OCI-LY7 (cell line): ENCODE measurements around the gene FOXL3. TPM values are rescaled to one million over a fixed set of nuclear protein-coding genes. Genes with fewer than 3 reads are reported as not detected.

Experiments used
- BruUV-seq: library from RNA; stranded (reverse); fragments of 400-500 nt; replicated peaks from 2 replicates; lab custom pipeline; 2021; lab: Mats Ljungman, UMichigan
- CTCF ChIA-PET: fragments of 300-600 bp; sonication (Branson Sonifier 250); formaldehyde crosslinking; loops from one replicate; lab custom pipeline; 2022; ENCODE audit warnings: antibody characterized with exemption; ENCODE audit not compliant: unreplicated experiment; lab: Charles Lee
- POLR2A ChIA-PET: fragments of 300-600 bp; sonication (Branson Sonifier 250); formaldehyde crosslinking; loops from one replicate; lab custom pipeline; 2022; ENCODE audit warnings: antibody characterized with exemption; lab: Charles Lee
- DNase-seq: peaks from one replicate; pipeline ENCODE4 v3.0.0-alpha.2; 2015; ENCODE audit warnings: low spot score
- H2AFZ ChIP-seq: fragments of 200-600 bp; sonication (generic), shearing (Covaris generic); 2 replicates; pipeline ENCODE4 v1.6.1; 2014; ENCODE audit warnings: mild to moderate bottlenecking, antibody characterized with exemption, low read length, moderate library complexity
- H3K27ac ChIP-seq: fragments of 200-600 bp; sonication (generic); 2 replicates; pipeline ENCODE4 v1.5.1; 2014; ENCODE audit warnings: mixed run types, low read depth, mild to moderate bottlenecking, moderate library complexity, low read length, inconsistent platforms; ENCODE audit not compliant: poor library complexity, severe bottlenecking
- H3K36me3 ChIP-seq: fragments of 200-600 bp; sonication (generic); 2 replicates; pipeline ENCODE4 v1.6.1; 2014; ENCODE audit warnings: mild to moderate bottlenecking, antibody characterized with exemption, low read length, moderate library complexity, mixed read lengths; ENCODE audit not compliant: insufficient read depth
- H3K4me1 ChIP-seq: fragments of 200-600 bp; sonication (generic); 2 replicates; pipeline ENCODE4 v1.5.1; 2014; ENCODE audit warnings: mild to moderate bottlenecking, low read length; ENCODE audit not compliant: insufficient read depth, poor library complexity, severe bottlenecking
- H3K4me2 ChIP-seq: fragments of 200-600 bp; sonication (generic); 2 replicates; pipeline ENCODE4 v1.6.1; 2014; ENCODE audit warnings: mild to moderate bottlenecking, low read length
- H3K4me3 ChIP-seq: fragments of 200-600 bp; sonication (generic); 2 replicates; pipeline ENCODE4 v1.5.1; 2014; ENCODE audit warnings: mild to moderate bottlenecking, low read depth, low read length; ENCODE audit not compliant: poor library complexity, severe bottlenecking
- H3K79me2 ChIP-seq: fragments of 200-600 bp; sonication (generic); 2 replicates; pipeline ENCODE4 v1.6.1; 2016; ENCODE audit warnings: low read depth, mild to moderate bottlenecking, low read length, moderate library complexity, mixed read lengths; ENCODE audit not compliant: insufficient read depth
- H3K9me2 ChIP-seq: fragments of 200-600 bp; sonication (generic); 2 replicates; pipeline ENCODE4 v1.6.1; 2016; ENCODE audit warnings: mild to moderate bottlenecking, low read length, mixed read lengths; ENCODE audit not compliant: insufficient read depth
- H3K9me3 ChIP-seq: fragments of 200-600 bp; sonication (generic); 2 replicates; pipeline ENCODE4 v1.6.1; 2014; ENCODE audit warnings: mild to moderate bottlenecking, mixed run types, low read length, mixed read lengths
- H4K20me1 ChIP-seq: fragments of 200-600 bp; sonication (generic); 2 replicates; pipeline ENCODE4 v1.6.1; 2014; ENCODE audit warnings: mild to moderate bottlenecking, antibody characterized with exemption, low read length, moderate library complexity, mixed read lengths; ENCODE audit not compliant: insufficient read depth
- EZH2phosphoT487 ChIP-seq: fragments of 200-600 bp; sonication (generic); IDR thresholded peaks from 2 replicates; pipeline ENCODE4 v1.6.1; 2018; ENCODE audit warnings: low read depth, borderline replicate concordance, mild to moderate bottlenecking, mixed run types, antibody characterized with exemption, low read length, moderate library complexity, mixed read lengths
- intact Hi-C: fragments of 100-400 bp; cut with micrococcal nuclease; formaldehyde crosslinking; loops from one replicate; pipeline ENCODE4 v1.10.0; 2022; ENCODE audit not compliant: unreplicated experiment
- total RNA-seq, 2 experiments: library from RNA; depleted of rRNA in 1 of 2; stranded (reverse); fragments of >200 nt in 1 of 2; shearing (Covaris generic) in 1 of 2; gene quantifications; 2 replicates each; pipeline ENCODE4 v1.2.3, GENCODE V29; 2014 to 2022
- TF ChIP-seq, protein P1 (sequence below): fragments of 200-600 bp; sonication (generic); conservative IDR thresholded peaks from 2 replicates; pipeline ENCODE4 v1.5.1; 2014; ENCODE audit warnings: mild to moderate bottlenecking, antibody characterized with exemption, low read length, moderate library complexity, mixed read lengths

The FOXL3 gene
- total RNA-seq, 2 experiments from 2014 or later = not detected

DNA sequence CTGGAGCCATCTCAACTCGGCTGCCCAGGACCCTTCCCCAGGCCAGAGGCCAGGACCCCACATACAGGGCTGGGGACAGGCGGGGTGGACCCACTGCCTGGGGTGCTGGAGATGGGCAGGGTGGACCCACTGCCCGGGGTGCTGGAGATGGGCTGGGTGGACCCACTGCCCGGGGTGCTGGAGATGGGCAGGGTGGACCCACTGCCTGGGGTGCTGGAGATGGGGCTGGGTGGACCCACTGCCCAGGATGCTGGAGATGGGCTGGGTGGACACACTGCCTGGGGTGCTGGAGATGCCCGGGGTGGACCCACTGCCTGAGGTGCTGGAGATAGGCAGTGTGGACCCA, 32.4 kb upstream of the FOXL3 start:
- no peaks in the 10 kb centered on the region for H3K79me2 ChIP-seq
- DNase-seq = no peak
- no peak overlapping the region for H3K4me3 ChIP-seq
- H3K27ac ChIP-seq = no peak overlapping the region
- no peak overlapping the region for H3K4me2 ChIP-seq
- H3K4me1 ChIP-seq = no peaks in the 10 kb centered on the region
- H3K9me2 ChIP-seq = no peaks in the 10 kb centered on the region
- no peaks in the 10 kb centered on the region for H4K20me1 ChIP-seq
- ChIA-PET CTCF (no interaction called here), POLR2A (no interaction called here)
- no peak for TF ChIP-seq EZH2phosphoT487
- TF ChIP-seq, protein P1, sequence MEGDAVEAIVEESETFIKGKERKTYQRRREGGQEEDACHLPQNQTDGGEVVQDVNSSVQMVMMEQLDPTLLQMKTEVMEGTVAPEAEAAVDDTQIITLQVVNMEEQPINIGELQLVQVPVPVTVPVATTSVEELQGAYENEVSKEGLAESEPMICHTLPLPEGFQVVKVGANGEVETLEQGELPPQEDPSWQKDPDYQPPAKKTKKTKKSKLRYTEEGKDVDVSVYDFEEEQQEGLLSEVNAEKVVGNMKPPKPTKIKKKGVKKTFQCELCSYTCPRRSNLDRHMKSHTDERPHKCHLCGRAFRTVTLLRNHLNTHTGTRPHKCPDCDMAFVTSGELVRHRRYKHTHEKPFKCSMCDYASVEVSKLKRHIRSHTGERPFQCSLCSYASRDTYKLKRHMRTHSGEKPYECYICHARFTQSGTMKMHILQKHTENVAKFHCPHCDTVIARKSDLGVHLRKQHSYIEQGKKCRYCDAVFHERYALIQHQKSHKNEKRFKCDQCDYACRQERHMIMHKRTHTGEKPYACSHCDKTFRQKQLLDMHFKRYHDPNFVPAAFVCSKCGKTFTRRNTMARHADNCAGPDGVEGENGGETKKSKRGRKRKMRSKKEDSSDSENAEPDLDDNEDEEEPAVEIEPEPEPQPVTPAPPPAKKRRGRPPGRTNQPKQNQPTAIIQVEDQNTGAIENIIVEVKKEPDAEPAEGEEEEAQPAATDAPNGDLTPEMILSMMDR = no peak
- H2AFZ ChIP-seq = no peak overlapping the region
- peaks cover 17% of the 10 kb centered on the region for H3K9me3 ChIP-seq
- peaks cover 2% of the 10 kb centered on the region; the same call in 1 of the 2 replicates for H3K36me3 ChIP-seq
- no TSS peak for BruUV-seq
- intact Hi-C loops = no loop called here

GRCh38 chr7:258476-259190, 31.3 kb upstream of the FOXL3 start:
- Histone ChIP-seq H3K4me1 (no peaks in the 10 kb centered on the region), H4K20me1 (no peaks in the 10 kb centered on the region), H3K79me2 (no peaks in the 10 kb centered on the region), H3K4me3 (no peak overlapping the region), H3K36me3 (peaks cover 4% of the 10 kb centered on the region; the same call in 1 of the 2 replicates), H3K27ac (no peak overlapping the region), H3K9me2 (no peaks in the 10 kb centered on the region), H3K4me2 (no peak overlapping the region), H3K9me3 (peaks cover 20% of the 10 kb centered on the region), H2AFZ (no peak overlapping the region)
- TF ChIP-seq, protein P1 = no peak
- TF ChIP-seq EZH2phosphoT487 = no peak
- intact Hi-C loops = no loop called here
- ChIA-PET POLR2A (no interaction called here), CTCF (no interaction called here)
- no peak for DNase-seq
- BruUV-seq = no TSS peak

DNA sequence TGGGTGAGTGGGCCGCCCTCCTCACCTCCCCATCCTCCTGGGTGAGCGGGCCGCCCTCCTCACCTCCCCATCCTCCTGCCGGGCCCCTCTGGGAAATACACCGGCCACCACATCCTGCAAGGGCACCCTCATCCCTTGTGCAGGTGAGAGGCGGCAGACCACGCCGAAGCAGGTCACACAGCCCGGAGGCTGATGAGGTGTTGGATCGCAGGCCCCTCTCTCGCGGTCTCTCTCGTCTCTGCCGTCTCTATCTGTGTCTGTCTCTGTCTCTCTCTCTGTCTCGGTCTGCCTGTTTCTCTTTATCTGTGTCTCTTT, 30.8 kb upstream of the FOXL3 start:
- ChIA-PET POLR2A (no interaction called here), CTCF (no interaction called here)
- Histone ChIP-seq H3K4me1 (no peaks in the 10 kb centered on the region), H3K79me2 (no peaks in the 10 kb centered on the region), H3K4me3 (no peak overlapping the region), H3K4me2 (no peak overlapping the region), H3K36me3 (peaks cover 4% of the 10 kb centered on the region; the same call in 1 of the 2 replicates), H3K9me3 (peaks cover 22% of the 10 kb centered on the region), H3K9me2 (no peaks in the 10 kb centered on the region), H3K27ac (no peak overlapping the region), H2AFZ (no peak overlapping the region), H4K20me1 (no peaks in the 10 kb centered on the region)
- TF ChIP-seq EZH2phosphoT487 = no peak
- TF ChIP-seq, protein P1 = no peak
- BruUV-seq = no TSS peak
- DNase-seq = no peak
- intact Hi-C loops = no loop called here
